Mucosa of rectum (tissue), 2 donors: ENCODE results near the gene KCNQ1OT1.

Experiments
- H3K27ac ChIP-seq, 2 donors: one replicate each; pipeline ENCODE4 v1.7.0; 2013; ENCODE audit warnings: inconsistent platforms in 2 of 2, low read depth in 2 of 2, low read length in 2 of 2
- H3K27me3 ChIP-seq, 2 donors: one replicate each; pipeline ENCODE4 v1.7.0; 2013; ENCODE audit warnings: low read length in 2 of 2; ENCODE audit not compliant: control insufficient read depth in 2 of 2, insufficient read depth in 2 of 2
- H3K36me3 ChIP-seq, 2 donors: one replicate each; pipeline ENCODE4 v1.7.0; 2013; ENCODE audit warnings: low read length in 2 of 2; ENCODE audit not compliant: control insufficient read depth in 2 of 2, insufficient read depth in 2 of 2
- H3K4me1 ChIP-seq, 2 donors: one replicate each; pipeline ENCODE4 v1.7.0; 2013; ENCODE audit warnings: low read length in 2 of 2, mild to moderate bottlenecking in 1 of 2; ENCODE audit not compliant: control insufficient read depth in 2 of 2, insufficient read depth in 2 of 2
- H3K4me3 ChIP-seq, 2 donors: one replicate each; pipeline ENCODE4 v1.7.0; 2013; ENCODE audit warnings: low read length in 2 of 2
- H3K9ac ChIP-seq, 2 donors: one replicate each; pipeline ENCODE4 v1.7.0; 2013; ENCODE audit warnings: low read length in 2 of 2, low read depth in 1 of 2, mild to moderate bottlenecking in 1 of 2
- H3K9me3 ChIP-seq, 2 donors: one replicate each; pipeline ENCODE4 v1.7.0; 2013; ENCODE audit warnings: low read length in 2 of 2; ENCODE audit not compliant: control insufficient read depth in 2 of 2
- donor health status: healthy.
- donor health status: Normal muscosa, but diverticular disease.

Gene KCNQ1OT1

GRCh38 chr11:2691991-2692875, 7.6 kb downstream of the KCNQ1OT1 start:
- Histone ChIP-seq H3K9me3 (no peaks in the 10 kb centered on the region), H3K27ac (no peak overlapping the region), H3K27me3 (no peaks in the 10 kb centered on the region), H3K9ac (no peak overlapping the region), H3K4me1 (peaks cover 3% of the 10 kb centered on the region in 2 donors), H3K36me3 (no peaks in the 10 kb centered on the region), H3K4me3 (no peak overlapping the region)

GRCh38 chr11:2691355-2691761, 8.4 kb downstream of the KCNQ1OT1 start:
- Histone ChIP-seq H3K27ac (no peak overlapping the region), H3K9me3 (no peaks in the 10 kb centered on the region), H3K4me3 (no peak overlapping the region), H3K27me3 (no peaks in the 10 kb centered on the region), H3K36me3 (no peaks in the 10 kb centered on the region), H3K9ac (no peak overlapping the region), H3K4me1 (peaks cover 3% of the 10 kb centered on the region in 2 donors)

GRCh38 chr11:2690596-2691354, 9.0 kb downstream of the KCNQ1OT1 start:
- Histone ChIP-seq H3K4me3 (no peak overlapping the region), H3K4me1 (peaks cover 3% of the 10 kb centered on the region in 2 donors), H3K27ac (no peak overlapping the region), H3K36me3 (no peaks in the 10 kb centered on the region), H3K27me3 (no peaks in the 10 kb centered on the region), H3K9me3 (no peaks in the 10 kb centered on the region), H3K9ac (no peak overlapping the region)

GRCh38 chr11:2689651-2690575, 9.9 kb downstream of the KCNQ1OT1 start:
- no peaks in the 10 kb centered on the region for H3K9me3 ChIP-seq
- no peak overlapping the region for H3K9ac ChIP-seq
- H3K4me1 ChIP-seq: peaks cover 0 to 3% of the 10 kb centered on the region in 2 donors
- peaks cover 3% of the 10 kb centered on the region in 2 donors for H3K36me3 ChIP-seq
- no peaks in the 10 kb centered on the region for H3K27me3 ChIP-seq
- H3K4me3 ChIP-seq: no peak overlapping the region
- H3K27ac ChIP-seq: no peak overlapping the region

GRCh38 chr11:2688381-2689231, 11.2 kb downstream of the KCNQ1OT1 start:
- Histone ChIP-seq H3K9ac (no peak overlapping the region), H3K27ac (no peak overlapping the region), H3K27me3 (no peaks in the 10 kb centered on the region), H3K4me3 (no peak overlapping the region), H3K4me1 (peaks cover 0 to 3% of the 10 kb centered on the region in 2 donors), H3K9me3 (no peaks in the 10 kb centered on the region), H3K36me3 (peaks cover 3% of the 10 kb centered on the region in 2 donors)

- peaks cover 3% of the 10 kb centered on the region in 2 donors for H3K36me3 ChIP-seq
- H3K27ac ChIP-seq: no peak overlapping the region
- no peak overlapping the region for H3K9ac ChIP-seq
- no peaks in the 10 kb centered on the region for H3K9me3 ChIP-seq
- H3K4me3 ChIP-seq: no peak overlapping the region
- peaks cover 0 to 3% of the 10 kb centered on the region in 2 donors for H3K4me1 ChIP-seq
- H3K27me3 ChIP-seq: no peaks in the 10 kb centered on the region
Measured at GRCh38 chr11:2687782-2688191, 12.0 kb downstream of the KCNQ1OT1 start.

GRCh38 chr11:2687223-2687530, 12.6 kb downstream of the KCNQ1OT1 start:
- peaks cover 0 to 3% of the 10 kb centered on the region in 2 donors for H3K4me1 ChIP-seq
- no peaks in the 10 kb centered on the region for H3K27me3 ChIP-seq
- H3K9ac ChIP-seq: no peak overlapping the region
- no peaks in the 10 kb centered on the region for H3K9me3 ChIP-seq
- peaks cover 3% of the 10 kb centered on the region in 2 donors for H3K36me3 ChIP-seq
- no peak overlapping the region for H3K4me3 ChIP-seq
- no peak overlapping the region for H3K27ac ChIP-seq

GRCh38 chr11:2686360-2687222, 13.2 kb downstream of the KCNQ1OT1 start:
- Histone ChIP-seq H3K27ac (no peak overlapping the region), H3K27me3 (no peaks in the 10 kb centered on the region), H3K9ac (no peak overlapping the region), H3K4me3 (no peak overlapping the region), H3K4me1 (peaks cover 0 to 3% of the 10 kb centered on the region in 2 donors), H3K36me3 (peaks cover 3% of the 10 kb centered on the region in 2 donors), H3K9me3 (no peaks in the 10 kb centered on the region)
